Kidney tubule cell (primary cell): ENCODE results near the gene UBASH3A.

Experiments
- DNase-seq: peaks from one replicate; pipeline ENCODE4 v3.0.0-alpha.2; 2018; ENCODE audit warnings: low spot score

UBASH3A gene

GRCh38 chr21:42374864-42375499, 28.7 kb upstream of the UBASH3A start:
- DNase-seq: no peak

GRCh38 chr21:42375506-42375905, 28.2 kb upstream of the UBASH3A start:
- no peak for DNase-seq

GRCh38 chr21:42375966-42376337, 27.8 kb upstream of the UBASH3A start:
- no peak for DNase-seq

- no peak for DNase-seq
These were observed 27.2 kb upstream of the UBASH3A start for GRCh38 chr21:42376338-42376982.

GRCh38 chr21:42377211-42377950, 26.3 kb upstream of the UBASH3A start:
- DNase-seq: no peak

GRCh38 chr21:42377951-42378340, 25.8 kb upstream of the UBASH3A start:
- DNase-seq: no peak

GRCh38 chr21:42378418-42378817, 25.3 kb upstream of the UBASH3A start:
- no peak for DNase-seq

- DNase-seq: no peak
These were observed 24.1 kb upstream of the UBASH3A start for GRCh38 chr21:42379426-42380215.

- DNase-seq: peak; percentile 75
These were observed 22.2 kb upstream of the UBASH3A start for GRCh38 chr21:42381347-42381984.

- DNase-seq: no peak
These were observed 20.8 kb upstream of the UBASH3A start for GRCh38 chr21:42382915-42383314.

GRCh38 chr21:42383331-42383730, 20.4 kb upstream of the UBASH3A start:
- DNase-seq: no peak

- DNase-seq: no peak
These were observed 19.4 kb upstream of the UBASH3A start for GRCh38 chr21:42384156-42384945.

GRCh38 chr21:42384989-42385388, 18.7 kb upstream of the UBASH3A start:
- DNase-seq: peak; percentile 18

GRCh38 chr21:42385619-42386018, 18.1 kb upstream of the UBASH3A start:
- no peak for DNase-seq

- no peak for DNase-seq
These were observed 17.6 kb upstream of the UBASH3A start for GRCh38 chr21:42386034-42386591.

GRCh38 chr21:42387164-42387563, 16.5 kb upstream of the UBASH3A start:
- DNase-seq: no peak

- no peak for DNase-seq
These were observed 15.8 kb upstream of the UBASH3A start for GRCh38 chr21:42387843-42388340.

GRCh38 chr21:42388740-42389448, 14.8 kb upstream of the UBASH3A start:
- peak; percentile 45 for DNase-seq

GRCh38 chr21:42389449-42389835, 14.3 kb upstream of the UBASH3A start:
- DNase-seq: peak; percentile 45

GRCh38 chr21:42390193-42390592, 13.5 kb upstream of the UBASH3A start:
- DNase-seq: no peak
